Skeletal muscle tissue (tissue), 4 donors: ENCODE data around the gene CHST11. TPM values are rescaled to one million over a fixed set of nuclear protein-coding genes. Genes with fewer than 3 reads are reported as not detected.
"Not testable (repeated sequence)": the region's sequence is repeated elsewhere in the genome, so short reads cannot be mapped to it uniquely, and the experiment has no call there.

Source experiments
- H3K27ac ChIP-seq: one replicate; pipeline ENCODE4 v1.7.0; 2013; ENCODE audit warnings: mild to moderate bottlenecking, low read depth, low read length, inconsistent platforms
- H3K27me3 ChIP-seq, 3 donors: one replicate each; pipeline ENCODE4 v1.7.0; 2013; ENCODE audit warnings: low read length in 3 of 3; ENCODE audit not compliant: control insufficient read depth in 3 of 3, insufficient read depth in 3 of 3
- H3K36me3 ChIP-seq, 3 donors: one replicate each; pipeline ENCODE4 v1.7.0; 2013; ENCODE audit warnings: low read length in 3 of 3; ENCODE audit not compliant: control insufficient read depth in 3 of 3, insufficient read depth in 3 of 3
- H3K4me1 ChIP-seq, 3 donors: one replicate each; pipeline ENCODE4 v1.7.0; 2013; ENCODE audit warnings: low read length in 3 of 3, mild to moderate bottlenecking in 3 of 3; ENCODE audit not compliant: control insufficient read depth in 3 of 3, insufficient read depth in 3 of 3
- H3K4me3 ChIP-seq, 3 donors: one replicate each; pipeline ENCODE4 v1.7.0; 2013; ENCODE audit warnings: low read length in 3 of 3
- H3K9ac ChIP-seq, 3 donors: one replicate each; pipeline ENCODE4 v1.7.0; 2013; ENCODE audit warnings: low read length in 3 of 3, mild to moderate bottlenecking in 3 of 3, moderate library complexity in 2 of 3, low read depth in 1 of 3
- H3K9me3 ChIP-seq, 3 donors: one replicate each; pipeline ENCODE4 v1.7.0; 2013; ENCODE audit warnings: low read length in 3 of 3; ENCODE audit not compliant: control insufficient read depth in 3 of 3
- total RNA-seq: library from RNA; depleted of rRNA; stranded (reverse); fragments of >200 nt; gene quantifications from one replicate; pipeline ENCODE4 v1.2.3, GENCODE V29; 2014
- donor health status: Osteomylitis.

The CHST11 gene
- total RNA-seq, 1 donor from 2014 or later = 2.1 TPM

DNA sequence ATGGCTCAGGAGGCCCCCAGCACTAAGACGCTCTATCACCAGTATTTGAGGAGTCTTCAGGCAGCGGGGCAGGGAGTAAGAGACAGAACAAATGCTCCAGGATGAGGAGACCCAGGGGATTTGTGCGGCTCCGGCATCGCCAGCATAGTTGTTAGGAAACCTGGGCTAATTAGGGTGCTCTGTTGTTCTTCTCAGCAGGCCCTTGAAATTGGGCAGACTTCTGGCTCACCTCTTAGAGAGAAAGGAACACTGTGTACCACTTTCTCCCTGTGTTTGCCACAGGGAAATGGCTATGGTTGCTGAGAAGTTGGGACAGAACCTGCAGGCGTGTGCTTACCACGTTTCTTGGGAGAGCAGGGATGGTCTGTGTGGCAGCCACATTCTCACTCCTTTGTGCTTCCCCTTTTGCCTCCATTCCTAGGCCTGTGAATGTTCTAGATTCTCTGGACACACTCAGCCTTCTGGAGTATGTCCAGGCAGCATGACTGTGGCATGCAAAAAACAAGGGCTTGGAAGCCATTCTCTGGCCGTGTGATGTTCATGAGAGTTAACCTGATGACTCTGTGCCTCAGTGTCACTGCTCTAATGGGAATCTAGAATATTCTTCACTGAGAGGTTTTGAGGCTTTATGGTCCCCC, 109.0 kb downstream of the CHST11 start:
- H3K27ac ChIP-seq = no peak overlapping the region

DNA sequence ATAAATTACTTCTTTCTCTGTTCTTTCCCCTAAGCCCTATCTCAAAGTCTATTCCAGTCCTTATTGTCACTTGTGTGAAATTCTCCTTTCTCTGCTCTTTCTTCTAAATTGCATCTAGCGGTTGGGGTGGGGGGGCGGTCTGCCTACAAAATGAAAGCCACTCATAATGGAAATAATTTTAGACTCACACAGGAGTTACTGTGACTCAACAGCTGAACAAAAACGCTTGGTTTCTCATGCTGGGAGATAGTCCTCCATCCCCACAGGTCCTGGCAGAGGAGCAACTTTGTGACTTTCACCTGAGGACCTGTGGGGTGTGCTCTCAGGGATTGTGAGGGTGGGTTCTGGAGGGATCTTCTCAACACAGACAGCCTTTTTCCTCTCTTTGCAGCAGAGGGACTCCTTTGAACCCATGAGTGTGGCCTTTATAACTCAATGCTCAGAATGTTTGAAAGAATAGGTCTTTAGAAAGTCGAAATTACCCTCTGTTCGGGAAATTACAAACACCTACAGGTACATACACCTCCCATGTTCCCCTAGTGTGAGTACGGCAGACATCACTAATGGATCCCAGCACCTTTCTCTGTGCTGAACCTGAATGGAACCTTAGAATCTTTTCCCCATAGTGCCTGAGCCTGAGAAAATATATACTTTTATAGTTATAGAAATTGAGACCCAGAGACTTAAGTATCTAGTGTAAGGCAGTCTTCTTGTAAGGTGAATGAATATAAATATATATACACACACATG, 109.7 kb downstream of the CHST11 start:
- Histone ChIP-seq H3K36me3 (no peaks in the 10 kb centered on the region), H3K27me3 (no peaks in the 10 kb centered on the region), H3K4me1 (no peaks in the 10 kb centered on the region), H3K9me3 (no peaks in the 10 kb centered on the region), H3K27ac (no peak overlapping the region), H3K9ac (no peak overlapping the region), H3K4me3 (no peak overlapping the region)

More for the DNA sequence above, 109.0 kb downstream of the CHST11 start:
- Histone ChIP-seq H3K27me3 (no peaks in the 10 kb centered on the region), H3K9me3 (no peaks in the 10 kb centered on the region), H3K4me1 (no peaks in the 10 kb centered on the region), H3K36me3 (no peaks in the 10 kb centered on the region), H3K9ac (no peak overlapping the region), H3K4me3 (no peak overlapping the region)

- H3K9me3 ChIP-seq = no peaks in the 10 kb centered on the region
- H3K27me3 ChIP-seq = no peaks in the 10 kb centered on the region
- no peaks in the 10 kb centered on the region for H3K36me3 ChIP-seq
- H3K4me3 ChIP-seq = no peak overlapping the region
- H3K4me1 ChIP-seq = no peaks in the 10 kb centered on the region
- H3K27ac ChIP-seq = no peak overlapping the region
- no peak overlapping the region for H3K9ac ChIP-seq
Measured at GRCh38 chr12:104567832-104568486, 111.2 kb downstream of the CHST11 start.

- Histone ChIP-seq H3K4me3 (no peak overlapping the region), H3K9ac (no peak overlapping the region), H3K27me3 (no peaks in the 10 kb centered on the region), H3K36me3 (no peaks in the 10 kb centered on the region), H3K9me3 (no peaks in the 10 kb centered on the region), H3K4me1 (no peaks in the 10 kb centered on the region), H3K27ac (no peak overlapping the region)
Measured at GRCh38 chr12:104568487-104568868, 111.7 kb downstream of the CHST11 start.

- Histone ChIP-seq H3K36me3 (no peaks in the 10 kb centered on the region), H3K9ac (no peak overlapping the region), H3K9me3 (no peaks in the 10 kb centered on the region), H3K4me1 (no peaks in the 10 kb centered on the region), H3K27me3 (no peaks in the 10 kb centered on the region), H3K27ac (no peak overlapping the region), H3K4me3 (no peak overlapping the region)
Measured at GRCh38 chr12:104568935-104569334, 112.2 kb downstream of the CHST11 start.

- H3K9ac ChIP-seq = no peak overlapping the region
- no peak overlapping the region for H3K27ac ChIP-seq
- no peaks in the 10 kb centered on the region for H3K27me3 ChIP-seq
- no peaks in the 10 kb centered on the region for H3K36me3 ChIP-seq
- H3K9me3 ChIP-seq = no peaks in the 10 kb centered on the region
- H3K4me3 ChIP-seq = no peak overlapping the region
- H3K4me1 ChIP-seq = no peaks in the 10 kb centered on the region
Measured at GRCh38 chr12:104569346-104570173, 112.8 kb downstream of the CHST11 start.

GRCh38 chr12:104570174-104570907, 113.6 kb downstream of the CHST11 start:
- Histone ChIP-seq H3K9me3 (no peaks in the 10 kb centered on the region), H3K27ac (no peak overlapping the region), H3K27me3 (no peaks in the 10 kb centered on the region), H3K4me3 (no peak overlapping the region), H3K4me1 (no peaks in the 10 kb centered on the region), H3K9ac (no peak overlapping the region), H3K36me3 (no peaks in the 10 kb centered on the region)

- Histone ChIP-seq H3K9ac (no peak overlapping the region), H3K27ac (no peak overlapping the region), H3K36me3 (no peaks in the 10 kb centered on the region), H3K27me3 (no peaks in the 10 kb centered on the region), H3K4me1 (no peaks in the 10 kb centered on the region), H3K9me3 (no peaks in the 10 kb centered on the region), H3K4me3 (no peak overlapping the region)
Measured at GRCh38 chr12:104571328-104571727, 114.6 kb downstream of the CHST11 start.

GRCh38 chr12:104574353-104574752, 117.6 kb downstream of the CHST11 start:
- not testable (repeated sequence) for H3K36me3 ChIP-seq, H3K9me3 ChIP-seq, H3K27me3 ChIP-seq, H3K4me3 ChIP-seq, H3K9ac ChIP-seq, H3K27ac ChIP-seq, H3K4me1 ChIP-seq
